Forelimb muscle (tissue), 1 donor: Measurements from ENCODE around the gene PEBP1. TPM values are rescaled to one million over a fixed set of nuclear protein-coding genes. Genes with fewer than 3 reads are reported as not detected.

ENCODE experiments used
- DNase-seq: peaks from one replicate; pipeline ENCODE4 v3.0.0-alpha.2; 2013; ENCODE audit warnings: low read depth
- polyA plus RNA-seq: library from polyadenylated mRNA; unstranded; fragments of 120-200 nt; gene quantifications from one replicate; pipeline ENCODE4 v1.2.1, GENCODE V29; 2013; ENCODE audit not compliant: insufficient read length

Gene PEBP1
- polyA plus RNA-seq, 1 donor = 134 TPM

GRCh38 chr12:118193958-118194357, 58.0 kb downstream of the PEBP1 start:
- DNase-seq = no peak

Other genes with a start within 250 kb of the PEBP1 start
- not detected for gene KSR2, start 167.1 kb upstream of the PEBP1 start, polyA plus RNA-seq
- 11.2 TPM for gene RFC5, start 119.4 kb upstream of the PEBP1 start, polyA plus RNA-seq
- 56.6 TPM for gene WSB2, start 74.9 kb upstream of the PEBP1 start, polyA plus RNA-seq
- gene VSIG10, start 32.1 kb upstream of the PEBP1 start, polyA plus RNA-seq = 10.6 TPM
- gene TAOK3, start 236.8 kb downstream of the PEBP1 start, polyA plus RNA-seq = 17.4 TPM
- gene SUDS3, start 240.4 kb downstream of the PEBP1 start, polyA plus RNA-seq = 29.3 TPM